ENCODE results near the gene DNAJB11. TPM values are rescaled to one million over a fixed set of nuclear protein-coding genes. Genes with fewer than 3 reads are reported as not detected.

DNAJB11 gene
- polyA plus RNA-seq, 1 experiment: 26.2 TPM

DNA sequence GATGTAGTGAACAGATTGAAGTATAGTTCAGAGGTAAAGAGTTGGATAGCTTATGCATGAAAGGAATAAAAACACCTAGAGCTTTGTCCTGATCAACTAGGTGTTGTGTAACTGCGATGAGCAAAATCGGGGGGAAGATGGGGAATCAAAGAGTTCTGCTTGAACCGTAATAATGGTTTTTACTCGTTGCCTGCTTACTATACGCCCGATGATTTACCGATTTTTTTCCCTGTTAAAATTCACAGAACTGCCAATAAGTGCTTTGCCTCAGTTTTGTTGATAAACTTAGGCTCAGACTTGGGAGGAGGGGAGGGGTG, 783 bp upstream of the DNAJB11 start:
- POLR2A ChIA-PET: no interaction called here
- no peaks in the 10 kb centered on the region for H3K27me3 ChIP-seq (ENCODE audit: control insufficient read depth, insufficient read depth, low read length)
- H3K36me3 ChIP-seq (ENCODE audit: control insufficient read depth, insufficient read depth, low read length): peaks cover 4% of the 10 kb centered on the region; the same call in 1 of the 2 replicates
- CTCF ChIA-PET: interaction anchor here (0.8 to 1.7 kb wide), 2 partner anchors 45 to 592 kb away, joined by 3 to 8 read pairs; no protein-coding TSS in a partner anchor
- DNase-seq (ENCODE audit: low read depth): no peak
- TF ChIP-seq, protein P1, sequence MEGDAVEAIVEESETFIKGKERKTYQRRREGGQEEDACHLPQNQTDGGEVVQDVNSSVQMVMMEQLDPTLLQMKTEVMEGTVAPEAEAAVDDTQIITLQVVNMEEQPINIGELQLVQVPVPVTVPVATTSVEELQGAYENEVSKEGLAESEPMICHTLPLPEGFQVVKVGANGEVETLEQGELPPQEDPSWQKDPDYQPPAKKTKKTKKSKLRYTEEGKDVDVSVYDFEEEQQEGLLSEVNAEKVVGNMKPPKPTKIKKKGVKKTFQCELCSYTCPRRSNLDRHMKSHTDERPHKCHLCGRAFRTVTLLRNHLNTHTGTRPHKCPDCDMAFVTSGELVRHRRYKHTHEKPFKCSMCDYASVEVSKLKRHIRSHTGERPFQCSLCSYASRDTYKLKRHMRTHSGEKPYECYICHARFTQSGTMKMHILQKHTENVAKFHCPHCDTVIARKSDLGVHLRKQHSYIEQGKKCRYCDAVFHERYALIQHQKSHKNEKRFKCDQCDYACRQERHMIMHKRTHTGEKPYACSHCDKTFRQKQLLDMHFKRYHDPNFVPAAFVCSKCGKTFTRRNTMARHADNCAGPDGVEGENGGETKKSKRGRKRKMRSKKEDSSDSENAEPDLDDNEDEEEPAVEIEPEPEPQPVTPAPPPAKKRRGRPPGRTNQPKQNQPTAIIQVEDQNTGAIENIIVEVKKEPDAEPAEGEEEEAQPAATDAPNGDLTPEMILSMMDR (IDR thresholded peaks at IDR 0.05; ENCODE audit: insufficient read depth, low read depth, low read length): no peak
- H3K4me3 ChIP-seq (ENCODE audit: low read depth, low read length): peak overlapping the region; percentile 68

DNA sequence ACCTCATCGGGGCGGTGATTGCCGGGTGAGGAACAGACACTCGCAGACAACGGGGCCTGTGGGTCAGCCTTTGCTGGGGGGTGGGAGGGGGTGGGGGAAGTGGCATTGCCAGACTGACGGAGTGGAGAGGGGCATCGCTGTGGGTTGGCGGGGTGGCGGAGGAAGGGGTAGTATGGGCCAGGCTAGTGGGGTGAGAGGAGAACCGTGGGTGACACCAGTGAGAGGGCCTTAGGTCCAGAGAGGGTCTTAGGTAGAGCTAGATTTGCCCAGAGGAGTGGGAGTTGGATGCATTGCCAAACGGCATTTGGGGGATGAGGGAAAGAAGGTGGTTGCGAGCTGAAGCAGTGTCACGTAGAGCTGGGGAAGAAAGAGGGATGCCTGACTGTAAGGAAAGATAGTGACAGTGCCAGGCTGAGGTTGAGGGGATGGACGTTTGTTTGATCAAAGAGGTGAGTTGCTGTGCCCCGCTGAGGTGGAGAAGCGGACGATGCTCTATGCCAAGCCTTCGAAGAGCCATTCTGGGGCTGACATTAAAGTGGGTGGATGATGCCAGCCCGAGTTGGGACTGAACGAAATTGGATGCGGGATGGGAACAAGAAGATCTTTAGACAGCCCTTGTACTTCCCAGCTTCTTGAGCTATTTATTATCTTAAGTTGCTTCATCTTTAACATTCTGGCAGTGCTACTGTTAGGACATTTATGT, 572 bp downstream of the DNAJB11 start:
- POLR2A ChIA-PET: interaction anchor here (0.6 kb wide), 1 partner anchor 19 kb away, joined by 3 read pairs; no protein-coding TSS in a partner anchor
- DNase-seq (ENCODE audit: low read depth): no peak
- Histone ChIP-seq H3K27me3 (ENCODE audit: control insufficient read depth, insufficient read depth, low read length) (no peaks in the 10 kb centered on the region), H3K36me3 (ENCODE audit: control insufficient read depth, insufficient read depth, low read length) (peaks cover 5% of the 10 kb centered on the region; the same call in 1 of the 2 replicates), H3K4me3 (ENCODE audit: low read depth, low read length) (peak overlapping the region; percentile 95)
- CTCF ChIA-PET: interaction anchor here (1.7 kb wide), 1 partner anchor 44 kb away, joined by 8 read pairs; no protein-coding TSS in a partner anchor
- TF ChIP-seq, protein P1 (IDR thresholded peaks at IDR 0.05; ENCODE audit: insufficient read depth, low read depth, low read length): no peak

DNA sequence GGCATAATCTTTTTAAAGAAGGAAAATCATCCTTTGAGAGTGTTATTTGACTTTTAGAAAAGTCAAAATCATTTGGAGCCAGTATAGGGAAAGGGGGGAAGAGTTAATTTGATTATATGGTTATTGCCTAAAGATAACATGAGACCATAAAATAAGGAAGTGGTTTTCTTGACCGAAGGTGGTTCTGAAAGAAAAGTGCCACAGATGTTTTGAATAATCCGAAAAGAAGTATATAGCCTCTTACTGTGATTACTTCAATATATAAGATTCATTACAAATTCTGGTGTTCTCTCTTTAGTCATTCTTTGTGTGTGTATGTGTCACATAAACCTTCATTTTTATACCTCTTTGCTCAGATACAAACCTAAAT, 1.1 kb downstream of the DNAJB11 start:
- Histone ChIP-seq H3K4me3 (ENCODE audit: low read depth, low read length) (peak overlapping the region; percentile 95; the same call in 1 of the 2 replicates), H3K27me3 (ENCODE audit: control insufficient read depth, insufficient read depth, low read length) (no peaks in the 10 kb centered on the region), H3K36me3 (ENCODE audit: control insufficient read depth, insufficient read depth, low read length) (peaks cover 6% of the 10 kb centered on the region)
- ChIA-PET POLR2A (no interaction called here), CTCF (interaction anchor here (1.7 kb wide), 1 partner anchor 43 kb away, joined by 8 read pairs; no protein-coding TSS in a partner anchor)
- DNase-seq (ENCODE audit: low read depth): no peak
- TF ChIP-seq, protein P1 (IDR thresholded peaks at IDR 0.05; ENCODE audit: insufficient read depth, low read depth, low read length): no peak

DNA sequence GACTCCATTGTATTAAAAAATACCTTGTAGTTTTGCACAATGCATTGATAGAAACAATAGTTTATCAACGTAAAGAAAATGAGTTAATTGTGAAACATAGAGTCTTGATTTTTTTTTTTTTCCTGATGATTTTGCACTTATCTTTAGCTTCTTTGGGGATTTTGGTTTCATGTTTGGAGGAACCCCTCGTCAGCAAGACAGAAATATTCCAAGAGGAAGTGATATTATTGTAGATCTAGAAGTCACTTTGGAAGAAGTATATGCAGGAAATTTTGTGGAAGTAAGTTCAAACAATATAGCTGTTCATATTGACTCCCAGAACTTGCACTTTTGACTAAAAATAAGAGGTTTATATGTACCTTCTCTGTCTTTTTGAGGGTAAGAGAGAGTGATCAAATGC, 7.0 kb downstream of the DNAJB11 start:
- TF ChIP-seq, protein P1 (IDR thresholded peaks at IDR 0.05; ENCODE audit: insufficient read depth, low read depth, low read length): no peak
- DNase-seq (ENCODE audit: low read depth): no peak
- ChIA-PET POLR2A (no interaction called here), CTCF (interaction anchor here (1.6 kb wide), 1 partner anchor 37 kb away, joined by 4 read pairs; no protein-coding TSS in a partner anchor)
- Histone ChIP-seq H3K4me3 (ENCODE audit: low read depth, low read length) (no peak overlapping the region), H3K36me3 (ENCODE audit: control insufficient read depth, insufficient read depth, low read length) (peaks cover 10% of the 10 kb centered on the region), H3K27me3 (ENCODE audit: control insufficient read depth, insufficient read depth, low read length) (no peaks in the 10 kb centered on the region)

DNA sequence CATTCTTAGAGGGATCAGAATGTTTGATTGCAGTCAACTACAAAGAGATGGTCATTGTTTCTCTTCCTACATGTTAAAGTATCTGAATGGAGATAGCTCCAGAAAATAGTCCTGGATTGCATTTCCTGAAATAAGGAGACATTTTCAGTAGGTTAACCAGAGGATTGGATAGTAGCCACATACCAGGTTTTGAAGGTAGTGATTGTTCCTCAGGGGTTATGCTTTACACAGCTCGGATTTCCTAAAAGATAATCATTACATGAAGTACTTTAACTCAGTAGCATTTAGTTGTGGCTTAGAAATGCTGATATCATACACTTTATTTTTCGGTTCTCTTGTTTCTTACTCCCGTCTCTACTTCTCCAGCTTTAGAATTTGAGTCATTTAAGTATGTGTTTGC, 10.3 kb downstream of the DNAJB11 start:
- TF ChIP-seq, protein P1 (IDR thresholded peaks at IDR 0.05; ENCODE audit: insufficient read depth, low read depth, low read length): no peak
- Histone ChIP-seq H3K4me3 (ENCODE audit: low read depth, low read length) (no peak overlapping the region), H3K36me3 (ENCODE audit: control insufficient read depth, insufficient read depth, low read length) (peaks cover 8% of the 10 kb centered on the region), H3K27me3 (ENCODE audit: control insufficient read depth, insufficient read depth, low read length) (no peaks in the 10 kb centered on the region)
- POLR2A ChIA-PET: no interaction called here
- DNase-seq (ENCODE audit: low read depth): no peak
- CTCF ChIA-PET: interaction anchor here (0.6 kb wide), 1 partner anchor 602 kb away, joined by 3 read pairs; no protein-coding TSS in a partner anchor

All from BJ (cell line).